Measurements from ENCODE around the gene IGF2. TPM values are rescaled to one million over a fixed set of nuclear protein-coding genes. Genes with fewer than 3 reads are reported as not detected.

The IGF2 gene
- total RNA-seq, 4 donors from 2014 or later: 8.2 to 19.8 (median 12.2) TPM

DNA sequence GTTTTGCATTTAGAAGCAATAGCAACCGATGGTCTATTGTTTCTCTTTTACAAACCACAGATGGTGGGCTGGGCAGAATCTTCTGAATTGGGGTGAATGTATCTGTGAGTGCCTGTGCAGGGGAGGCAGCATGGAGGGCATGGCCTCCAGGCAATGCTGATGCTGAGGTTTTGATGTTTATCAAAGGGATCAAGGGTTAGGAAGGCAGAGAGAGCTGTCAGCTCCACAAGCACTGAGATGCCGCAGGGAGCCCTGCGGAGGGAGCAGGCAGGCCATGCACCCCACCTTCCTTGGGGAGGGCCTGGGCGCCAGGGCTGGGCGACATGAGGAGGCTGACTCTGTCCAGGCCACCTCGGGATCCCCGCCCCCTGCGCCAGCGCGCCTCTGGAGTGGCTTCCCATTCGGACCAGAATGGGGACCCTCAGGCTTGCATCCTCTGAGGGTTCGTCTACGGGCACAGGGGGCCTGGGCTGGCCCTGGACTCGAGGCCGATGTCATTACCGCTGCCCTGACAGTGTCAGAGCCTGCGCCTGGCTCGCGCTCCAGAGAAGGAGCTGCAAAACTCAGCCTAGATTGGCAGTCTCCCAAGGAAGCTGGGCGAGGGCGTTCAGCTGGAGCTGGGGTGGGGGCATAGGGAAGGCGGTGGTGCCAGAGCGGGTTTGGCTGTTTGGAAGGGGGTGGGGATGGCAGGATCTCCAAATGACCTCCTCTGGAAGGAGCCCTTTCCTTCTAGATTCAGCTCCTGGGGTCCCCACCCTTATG is 46.3 kb upstream of the IGF2 start:
- DNase-seq: no peak
- in situ Hi-C loops (cut with MboI; ENCODE audit: low pct_ligation_motif_present in 1 of 4, low pct_unique_long_range_greater_than_20kb in 1 of 4, low sequenced_read_pairs in 3 of 4): loop anchor here in 1 of 4 donors (25.0 kb wide), 2 partner anchors 102 to 227 kb away; partner anchors contain the start of gene TSSC4

DNA sequence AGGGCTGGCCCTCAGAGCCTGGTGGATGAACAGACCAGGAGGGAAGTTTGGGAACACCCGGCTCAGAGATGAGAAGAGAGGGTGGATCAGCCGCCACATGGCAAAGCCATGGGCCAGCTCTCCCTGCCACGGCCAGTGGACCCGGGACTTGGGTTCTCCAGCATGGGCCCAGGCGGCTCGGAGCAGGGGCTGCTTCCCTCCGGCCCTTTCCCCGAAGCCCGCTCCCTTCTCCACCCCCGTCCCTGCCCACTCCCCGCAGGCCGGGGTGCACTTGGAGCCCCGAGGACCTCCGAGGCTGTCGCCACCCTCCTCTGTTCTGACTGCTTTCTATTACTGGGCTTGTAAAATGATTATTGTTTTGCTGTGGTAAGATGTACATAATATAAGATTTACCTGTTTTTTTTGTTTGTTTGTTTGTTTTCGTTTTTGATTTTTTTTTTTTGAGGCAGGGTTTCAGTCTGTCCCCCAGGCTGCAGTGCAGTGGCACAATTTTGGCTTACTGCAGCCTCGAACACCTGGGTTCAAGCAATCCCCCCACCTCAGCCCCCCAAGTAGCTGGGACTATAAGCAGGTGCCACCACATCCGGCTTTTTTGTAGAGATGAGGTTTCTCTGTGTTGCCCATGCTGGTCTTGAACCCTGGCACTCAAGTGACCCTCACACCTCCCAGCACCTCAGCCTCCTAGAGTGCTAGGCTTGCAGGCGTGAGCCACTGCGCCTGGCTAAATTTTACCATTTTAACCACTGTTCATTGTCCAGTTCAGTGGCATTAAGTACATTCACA is 43.7 kb upstream of the IGF2 start:
- 55 to 76% methylated on average over 4 to 20 of the region's 20 CpGs for WGBS, 2 donors (ENCODE audit: low coverage in 1 of 2)
- peaks cover 60% of the 10 kb centered on the region for H3K27me3 ChIP-seq
- H3K27ac ChIP-seq: no peak overlapping the region
- no peak for DNase-seq
- no peak overlapping the region for H3K4me3 ChIP-seq
- in situ Hi-C loops (cut with MboI; ENCODE audit: low pct_ligation_motif_present in 1 of 4, low pct_unique_long_range_greater_than_20kb in 1 of 4, low sequenced_read_pairs in 3 of 4): loop anchor here in 1 of 4 donors (25.0 kb wide), 2 partner anchors 104 to 229 kb away; partner anchors contain the start of gene TSSC4
- H3K36me3 ChIP-seq: no peaks in the 10 kb centered on the region
- H3K4me1 ChIP-seq: no peaks in the 10 kb centered on the region
- TF ChIP-seq POLR2A (IDR thresholded peaks at IDR 0.05): no peak
- no peak for TF ChIP-seq POLR2AphosphoS5 (IDR thresholded peaks at IDR 0.05)
- TF ChIP-seq EP300 (IDR thresholded peaks at IDR 0.05; ENCODE audit: low read depth): no peak
- TF ChIP-seq, protein P1, sequence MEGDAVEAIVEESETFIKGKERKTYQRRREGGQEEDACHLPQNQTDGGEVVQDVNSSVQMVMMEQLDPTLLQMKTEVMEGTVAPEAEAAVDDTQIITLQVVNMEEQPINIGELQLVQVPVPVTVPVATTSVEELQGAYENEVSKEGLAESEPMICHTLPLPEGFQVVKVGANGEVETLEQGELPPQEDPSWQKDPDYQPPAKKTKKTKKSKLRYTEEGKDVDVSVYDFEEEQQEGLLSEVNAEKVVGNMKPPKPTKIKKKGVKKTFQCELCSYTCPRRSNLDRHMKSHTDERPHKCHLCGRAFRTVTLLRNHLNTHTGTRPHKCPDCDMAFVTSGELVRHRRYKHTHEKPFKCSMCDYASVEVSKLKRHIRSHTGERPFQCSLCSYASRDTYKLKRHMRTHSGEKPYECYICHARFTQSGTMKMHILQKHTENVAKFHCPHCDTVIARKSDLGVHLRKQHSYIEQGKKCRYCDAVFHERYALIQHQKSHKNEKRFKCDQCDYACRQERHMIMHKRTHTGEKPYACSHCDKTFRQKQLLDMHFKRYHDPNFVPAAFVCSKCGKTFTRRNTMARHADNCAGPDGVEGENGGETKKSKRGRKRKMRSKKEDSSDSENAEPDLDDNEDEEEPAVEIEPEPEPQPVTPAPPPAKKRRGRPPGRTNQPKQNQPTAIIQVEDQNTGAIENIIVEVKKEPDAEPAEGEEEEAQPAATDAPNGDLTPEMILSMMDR (IDR thresholded peaks at IDR 0.05): no peak
- intact Hi-C loops (cut with DNase I; ENCODE audit: low total_unique reads): no loop called here
- H3K9me3 ChIP-seq: no peaks in the 10 kb centered on the region

More for the DNA sequence above, 46.3 kb upstream of the IGF2 start:
- Histone ChIP-seq H3K4me1 (no peaks in the 10 kb centered on the region), H3K9me3 (no peaks in the 10 kb centered on the region), H3K36me3 (no peaks in the 10 kb centered on the region), H3K27ac (no peak overlapping the region), H3K4me3 (no peak overlapping the region), H3K27me3 (peaks cover 65% of the 10 kb centered on the region)
- TF ChIP-seq POLR2A (IDR thresholded peaks at IDR 0.05): no peak
- TF ChIP-seq, protein P1 (IDR thresholded peaks at IDR 0.05): no peak
- no peak for TF ChIP-seq EP300 (IDR thresholded peaks at IDR 0.05; ENCODE audit: low read depth)
- TF ChIP-seq POLR2AphosphoS5 (IDR thresholded peaks at IDR 0.05): no peak
- whole genome bisulfite sequencing, 2 donors (ENCODE audit: low coverage in 1 of 2): 52% methylated on average over 21 of the region's 23 CpGs; no CpG with 5 or more reads in 1 of the 2 donors
- intact Hi-C loops (cut with DNase I; ENCODE audit: low total_unique reads): no loop called here

DNA sequence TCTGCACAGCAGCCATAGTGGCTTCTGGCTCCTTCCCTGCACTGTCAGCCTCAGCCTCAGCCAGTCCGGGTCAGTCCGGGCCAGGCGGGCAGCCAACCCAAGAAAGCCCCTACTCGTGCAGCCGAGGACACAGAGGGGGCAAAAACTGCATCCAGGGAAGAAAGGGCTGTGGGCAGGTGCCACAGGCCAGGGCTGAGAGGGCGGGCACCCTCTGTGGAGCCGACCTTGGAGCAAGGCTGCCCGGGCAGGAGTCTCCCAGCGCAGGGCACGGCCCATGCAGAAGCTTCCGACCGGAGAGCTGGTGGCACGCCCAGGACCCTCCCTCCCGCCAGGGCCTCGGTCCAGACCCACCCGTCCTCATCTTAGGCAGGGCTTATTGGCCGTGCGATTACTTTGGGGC is 42.9 kb upstream of the IGF2 start:
- no peaks in the 10 kb centered on the region for H3K36me3 ChIP-seq
- H3K9me3 ChIP-seq: no peaks in the 10 kb centered on the region
- intact Hi-C loops (cut with DNase I; ENCODE audit: low total_unique reads) (no loop called here), in situ Hi-C loops (cut with MboI; ENCODE audit: low pct_ligation_motif_present in 1 of 4, low pct_unique_long_range_greater_than_20kb in 1 of 4, low sequenced_read_pairs in 3 of 4) (loop anchor here in 1 of 4 donors (25.0 kb wide), 2 partner anchors 105 to 230 kb away; partner anchors contain the start of gene TSSC4)
- TF ChIP-seq, protein P1 (IDR thresholded peaks at IDR 0.05): no peak
- TF ChIP-seq POLR2AphosphoS5 (IDR thresholded peaks at IDR 0.05) (no peak), POLR2A (IDR thresholded peaks at IDR 0.05) (no peak), EP300 (IDR thresholded peaks at IDR 0.05; ENCODE audit: low read depth) (no peak)
- H3K4me3 ChIP-seq: no peak overlapping the region
- H3K27ac ChIP-seq: no peak overlapping the region
- 57% methylated on average over 18 of the region's 18 CpGs; no CpG with 5 or more reads in 1 of the 2 donors for WGBS, 2 donors (ENCODE audit: low coverage in 1 of 2)
- DNase-seq: no peak
- peaks cover 60% of the 10 kb centered on the region for H3K27me3 ChIP-seq
- no peaks in the 10 kb centered on the region for H3K4me1 ChIP-seq

DNA sequence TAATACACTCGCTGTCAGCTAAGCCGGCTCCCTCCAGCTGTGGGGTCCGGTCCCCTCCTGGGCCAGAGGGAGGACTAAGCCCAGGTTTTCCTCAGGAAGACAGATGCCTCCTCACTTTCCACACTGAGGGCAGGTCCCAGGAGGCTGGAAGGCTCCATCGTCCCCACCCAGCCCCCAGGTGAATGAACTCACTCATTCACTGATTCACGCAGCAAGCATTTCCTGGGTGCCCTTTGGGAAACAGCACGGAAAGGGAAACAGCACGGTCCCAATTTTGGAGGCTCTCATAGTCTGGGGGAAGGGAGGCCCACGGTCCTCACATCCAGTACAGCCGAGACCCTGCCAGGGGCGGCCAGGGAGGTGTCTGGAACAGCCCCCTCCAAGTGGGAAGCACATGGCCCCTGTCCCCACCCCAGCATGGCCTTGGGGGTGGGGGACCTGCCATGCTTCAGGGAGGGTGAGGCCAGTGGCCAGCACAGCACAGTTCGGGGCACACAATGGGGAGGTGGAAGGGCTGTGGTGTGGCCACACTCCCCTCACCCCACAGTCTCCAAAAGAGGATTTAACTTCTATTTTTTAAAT is 41.7 kb upstream of the IGF2 start:
- WGBS, 2 donors (ENCODE audit: low coverage in 1 of 2): 77% methylated on average over 7 of the region's 11 CpGs; no CpG with 5 or more reads in 1 of the 2 donors
- in situ Hi-C loops (cut with MboI; ENCODE audit: low pct_ligation_motif_present in 1 of 4, low pct_unique_long_range_greater_than_20kb in 1 of 4, low sequenced_read_pairs in 3 of 4): loop anchor here in 1 of 4 donors (25.0 kb wide), 2 partner anchors 106 to 231 kb away; partner anchors contain the start of gene TSSC4
- no peak for DNase-seq

More for the DNA sequence above, 41.7 kb upstream of the IGF2 start:
- Histone ChIP-seq H3K9me3 (no peaks in the 10 kb centered on the region), H3K36me3 (no peaks in the 10 kb centered on the region), H3K27me3 (peaks cover 49% of the 10 kb centered on the region), H3K4me1 (no peaks in the 10 kb centered on the region), H3K4me3 (no peak overlapping the region), H3K27ac (no peak overlapping the region)
- TF ChIP-seq, protein P1 (IDR thresholded peaks at IDR 0.05): no peak
- TF ChIP-seq POLR2AphosphoS5 (IDR thresholded peaks at IDR 0.05) (no peak), EP300 (IDR thresholded peaks at IDR 0.05; ENCODE audit: low read depth) (no peak), POLR2A (IDR thresholded peaks at IDR 0.05) (no peak)
- intact Hi-C loops (cut with DNase I; ENCODE audit: low total_unique reads): no loop called here
